ENCODE measurements around the gene VARS1.

DNA sequence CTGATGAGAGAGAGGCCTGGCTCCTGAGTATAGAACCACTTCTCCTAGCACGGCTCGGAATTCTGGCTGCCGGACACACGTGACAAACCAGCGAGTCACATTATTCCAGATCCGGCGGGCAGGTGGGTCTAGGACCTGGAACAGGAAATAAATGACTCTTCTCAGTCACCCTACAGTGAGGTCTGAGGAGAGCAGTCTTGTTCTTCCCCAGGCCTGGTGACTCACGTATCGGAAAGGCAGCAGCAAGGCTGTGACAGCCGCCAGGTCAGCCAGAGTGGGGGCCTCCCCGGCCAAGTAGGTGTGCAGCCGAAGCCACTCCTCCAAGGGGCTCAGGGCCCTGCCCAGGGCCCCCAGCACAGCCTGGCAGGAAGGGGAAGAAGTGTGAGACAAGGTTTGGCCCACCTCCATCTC is 2.8 kb downstream of the VARS1 start:
- no peak for TF ChIP-seq GATA2 (IDR thresholded peaks at IDR 0.05; ENCODE audit: low read depth, low read length)
- TF ChIP-seq GATA3 (IDR thresholded peaks at IDR 0.05; ENCODE audit: low read depth, low read length) = no peak
